ENCODE results near the gene KLHL7. TPM values are rescaled to one million over a fixed set of nuclear protein-coding genes. Genes with fewer than 3 reads are reported as not detected.
A peak's percentile ranks its signal among the peaks of the same experiment; 100 is the strongest.

The KLHL7 gene, protein sequence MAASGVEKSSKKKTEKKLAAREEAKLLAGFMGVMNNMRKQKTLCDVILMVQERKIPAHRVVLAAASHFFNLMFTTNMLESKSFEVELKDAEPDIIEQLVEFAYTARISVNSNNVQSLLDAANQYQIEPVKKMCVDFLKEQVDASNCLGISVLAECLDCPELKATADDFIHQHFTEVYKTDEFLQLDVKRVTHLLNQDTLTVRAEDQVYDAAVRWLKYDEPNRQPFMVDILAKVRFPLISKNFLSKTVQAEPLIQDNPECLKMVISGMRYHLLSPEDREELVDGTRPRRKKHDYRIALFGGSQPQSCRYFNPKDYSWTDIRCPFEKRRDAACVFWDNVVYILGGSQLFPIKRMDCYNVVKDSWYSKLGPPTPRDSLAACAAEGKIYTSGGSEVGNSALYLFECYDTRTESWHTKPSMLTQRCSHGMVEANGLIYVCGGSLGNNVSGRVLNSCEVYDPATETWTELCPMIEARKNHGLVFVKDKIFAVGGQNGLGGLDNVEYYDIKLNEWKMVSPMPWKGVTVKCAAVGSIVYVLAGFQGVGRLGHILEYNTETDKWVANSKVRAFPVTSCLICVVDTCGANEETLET
- 198 and 206 TPM in 2 replicates for polyA plus RNA-seq
- 203 and 260 TPM in 2 replicates for polyA minus RNA-seq

DNA sequence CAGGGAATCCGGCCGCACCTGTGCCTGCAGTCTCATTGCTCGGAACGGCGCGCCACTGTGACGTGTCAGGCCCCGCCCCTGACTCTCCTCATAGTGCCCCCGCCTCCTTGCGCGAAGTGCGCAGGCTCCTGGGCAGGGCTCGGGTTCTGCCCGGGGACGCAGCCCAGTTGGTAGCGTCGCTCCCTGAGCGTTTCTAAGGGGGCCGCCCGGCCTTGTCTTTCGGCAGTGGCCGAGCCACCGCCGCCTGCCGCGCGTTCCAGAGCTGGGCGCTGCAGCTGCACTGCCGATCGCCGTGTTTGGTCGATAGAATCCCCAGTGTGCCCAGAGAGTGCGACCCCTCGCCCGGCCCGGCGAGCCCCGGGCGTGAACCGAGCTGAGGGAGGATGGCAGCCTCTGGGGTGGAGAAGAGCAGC, at the start of gene KLHL7:
KLHL7 (plus strand) TSS at position 142 of the 413 bp plus-strand sequence; CDS start at position 384, 242 bp downstream.
- peak within 1 kb of the TSS; percentile 95 for H3K27ac ChIP-seq (ENCODE audit: low read length)
- peak within 1 kb of the TSS; percentile 97 for H3K9ac ChIP-seq (ENCODE audit: low read length)
- peak within 1 kb of the TSS; percentile 90 for H2AFZ ChIP-seq (ENCODE audit: low read depth, low read length)
- peak within 1 kb of the TSS; percentile 79 for H3K4me3 ChIP-seq (ENCODE audit: low read length)
- peak within 1 kb of the TSS; percentile 99 for H3K4me2 ChIP-seq (ENCODE audit: low read length)
- no peaks in the 10 kb centered on the region for H3K9me2 ChIP-seq (ENCODE audit: insufficient read depth, low read length)
- TF ChIP-seq POLR2AphosphoS5 (IDR thresholded peaks at IDR 0.05) (peak; percentile 98), RAD21 (conservative IDR thresholded peaks at IDR 0.05) (peak; percentile 15), MXI1 (conservative IDR thresholded peaks at IDR 0.05; ENCODE audit: poor library complexity, severe bottlenecking) (peak; percentile 95), EP300 (conservative IDR thresholded peaks at IDR 0.05; ENCODE audit: poor library complexity, severe bottlenecking) (peak; percentile 58), TAF1 (IDR thresholded peaks at IDR 0.05; ENCODE audit: low read depth) (peak; percentile 86), EZH2 (IDR thresholded peaks at IDR 0.05; ENCODE audit: borderline replicate concordance, insufficient read depth, low read length, poor library complexity, severe bottlenecking) (no peak), REST (IDR thresholded peaks at IDR 0.05; ENCODE audit: borderline replicate concordance) (peak; percentile 77), SMC3 (conservative IDR thresholded peaks at IDR 0.05; ENCODE audit: poor library complexity) (no peak)
- TF ChIP-seq, protein P1, sequence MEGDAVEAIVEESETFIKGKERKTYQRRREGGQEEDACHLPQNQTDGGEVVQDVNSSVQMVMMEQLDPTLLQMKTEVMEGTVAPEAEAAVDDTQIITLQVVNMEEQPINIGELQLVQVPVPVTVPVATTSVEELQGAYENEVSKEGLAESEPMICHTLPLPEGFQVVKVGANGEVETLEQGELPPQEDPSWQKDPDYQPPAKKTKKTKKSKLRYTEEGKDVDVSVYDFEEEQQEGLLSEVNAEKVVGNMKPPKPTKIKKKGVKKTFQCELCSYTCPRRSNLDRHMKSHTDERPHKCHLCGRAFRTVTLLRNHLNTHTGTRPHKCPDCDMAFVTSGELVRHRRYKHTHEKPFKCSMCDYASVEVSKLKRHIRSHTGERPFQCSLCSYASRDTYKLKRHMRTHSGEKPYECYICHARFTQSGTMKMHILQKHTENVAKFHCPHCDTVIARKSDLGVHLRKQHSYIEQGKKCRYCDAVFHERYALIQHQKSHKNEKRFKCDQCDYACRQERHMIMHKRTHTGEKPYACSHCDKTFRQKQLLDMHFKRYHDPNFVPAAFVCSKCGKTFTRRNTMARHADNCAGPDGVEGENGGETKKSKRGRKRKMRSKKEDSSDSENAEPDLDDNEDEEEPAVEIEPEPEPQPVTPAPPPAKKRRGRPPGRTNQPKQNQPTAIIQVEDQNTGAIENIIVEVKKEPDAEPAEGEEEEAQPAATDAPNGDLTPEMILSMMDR (IDR thresholded peaks at IDR 0.05; ENCODE audit: poor library complexity, severe bottlenecking): no peak
- H4K20me1 ChIP-seq (ENCODE audit: insufficient read depth): peaks cover 19% of the 10 kb centered on the region
- no peaks in the 10 kb centered on the region for H3K27me3 ChIP-seq (ENCODE audit: insufficient read depth, low read depth, low read length)
- H3K79me2 ChIP-seq (replicated peaks; ENCODE audit: insufficient read depth, low read length): peaks cover 44% of the 10 kb centered on the region
- no peaks in the 10 kb centered on the region for H3K36me3 ChIP-seq (ENCODE audit: insufficient read depth, low read length)
- H3F3A ChIP-seq (ENCODE audit: insufficient read depth, low read length, poor library complexity, severe bottlenecking): no peaks in the 10 kb centered on the region
- peaks cover 3% of the 10 kb centered on the region for H3K9me3 ChIP-seq (ENCODE audit: low read length)

DNA sequence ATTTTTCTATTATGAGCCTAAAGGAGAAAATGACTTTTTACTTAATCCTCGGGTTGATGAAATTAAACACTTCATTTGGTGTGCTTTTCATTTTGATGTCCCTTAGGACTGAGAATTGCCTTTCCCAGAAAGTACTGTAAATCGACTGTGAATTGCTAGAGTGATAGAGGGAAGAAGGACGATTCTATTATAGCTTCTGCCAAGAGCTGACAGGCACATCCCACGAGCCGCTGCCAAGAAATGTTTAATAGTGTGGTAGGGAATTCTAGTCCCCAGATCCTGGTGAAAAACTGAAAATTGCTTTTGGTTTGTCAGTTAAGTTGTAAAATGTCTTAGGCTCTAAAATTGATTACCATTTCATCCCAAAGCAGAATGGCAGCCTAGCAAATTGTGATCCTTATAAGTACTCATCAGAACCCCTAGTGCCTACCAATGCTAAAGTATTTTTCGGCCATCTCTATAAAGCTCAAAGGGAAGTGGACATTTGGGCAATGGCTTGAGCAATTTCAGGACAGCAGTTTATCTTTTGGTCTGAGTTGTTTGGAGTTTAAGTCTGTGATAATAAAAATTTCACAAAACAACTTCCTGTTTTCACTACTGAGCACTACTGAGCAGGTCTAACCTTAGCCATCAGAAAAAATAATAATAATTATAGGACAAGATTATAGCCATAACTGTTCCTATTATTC, 47.0 kb upstream of the KLHL7 start:
- Histone ChIP-seq H3K4me2 (ENCODE audit: low read length) (no peak overlapping the region), H2AFZ (ENCODE audit: low read depth, low read length) (no peak overlapping the region), H3K9me2 (ENCODE audit: insufficient read depth, low read length) (no peaks in the 10 kb centered on the region), H4K20me1 (ENCODE audit: insufficient read depth) (no peaks in the 10 kb centered on the region), H3K4me3 (ENCODE audit: low read length) (peak overlapping the region; percentile 21), H3K9ac (ENCODE audit: low read length) (no peak overlapping the region), H3F3A (ENCODE audit: insufficient read depth, low read length, poor library complexity, severe bottlenecking) (no peaks in the 10 kb centered on the region), H3K27ac (ENCODE audit: low read length) (no peak overlapping the region), H3K9me3 (ENCODE audit: low read length) (no peaks in the 10 kb centered on the region), H3K36me3 (ENCODE audit: insufficient read depth, low read length) (no peaks in the 10 kb centered on the region), H3K79me2 (replicated peaks; ENCODE audit: insufficient read depth, low read length) (no peaks in the 10 kb centered on the region), H3K27me3 (ENCODE audit: insufficient read depth, low read depth, low read length) (no peaks in the 10 kb centered on the region)
- TF ChIP-seq EZH2 (IDR thresholded peaks at IDR 0.05; ENCODE audit: borderline replicate concordance, insufficient read depth, low read length, poor library complexity, severe bottlenecking): no peak
- TF ChIP-seq REST (IDR thresholded peaks at IDR 0.05; ENCODE audit: borderline replicate concordance): peak; percentile 88
- TF ChIP-seq MXI1 (conservative IDR thresholded peaks at IDR 0.05; ENCODE audit: poor library complexity, severe bottlenecking): no peak
- no peak for TF ChIP-seq SMC3 (conservative IDR thresholded peaks at IDR 0.05; ENCODE audit: poor library complexity)
- TF ChIP-seq TAF1 (IDR thresholded peaks at IDR 0.05; ENCODE audit: low read depth): no peak
- TF ChIP-seq POLR2AphosphoS5 (IDR thresholded peaks at IDR 0.05): peak; percentile 15
- no peak for TF ChIP-seq RAD21 (conservative IDR thresholded peaks at IDR 0.05)
- TF ChIP-seq, protein P1 (IDR thresholded peaks at IDR 0.05; ENCODE audit: poor library complexity, severe bottlenecking): no peak
- TF ChIP-seq EP300 (conservative IDR thresholded peaks at IDR 0.05; ENCODE audit: poor library complexity, severe bottlenecking): peak; percentile 60

Data from neural cell (in vitro differentiated cells).